Calu3 (cell line): ENCODE data around the gene CUL3. TPM values are rescaled to one million over a fixed set of nuclear protein-coding genes. Genes with fewer than 3 reads are reported as not detected.
"Not testable (repeated sequence)": the region's sequence is repeated elsewhere in the genome, so short reads cannot be mapped to it uniquely, and the experiment has no call there.

Source experiments
- BruUV-seq: library from RNA; stranded (reverse); fragments of 400-500 nt; replicated peaks from 2 replicates; lab custom pipeline; 2021; lab: Mats Ljungman, UMichigan
- CTCF ChIA-PET: fragments of 300-600 bp; sonication (Branson Sonifier 250); formaldehyde crosslinking; loops from one replicate; lab custom pipeline; 2022; ENCODE audit warnings: antibody characterized with exemption; lab: Charles Lee
- DNase-seq: peaks from one replicate; pipeline ENCODE4 v3.0.0; 2022
- H3K27ac Mint-ChIP-seq: one replicate; pipeline ENCODE4 v1.8.0; 2022; ENCODE audit warnings: mixed read lengths; ENCODE audit not compliant: unreplicated experiment
- H3K27me3 Mint-ChIP-seq: one replicate; pipeline ENCODE4 v1.8.0; 2022; ENCODE audit warnings: mixed read lengths; ENCODE audit not compliant: unreplicated experiment
- H3K36me3 Mint-ChIP-seq: one replicate; pipeline ENCODE4 v1.8.0; 2022; ENCODE audit warnings: mild to moderate bottlenecking, moderate library complexity, mixed read lengths; ENCODE audit not compliant: insufficient read depth, unreplicated experiment
- H3K4me1 Mint-ChIP-seq: one replicate; pipeline ENCODE4 v1.8.0; 2022; ENCODE audit warnings: mild to moderate bottlenecking, low read depth, mixed read lengths; ENCODE audit not compliant: unreplicated experiment
- H3K4me3 Mint-ChIP-seq: one replicate; pipeline ENCODE4 v1.8.0; 2022; ENCODE audit warnings: mild to moderate bottlenecking, low read depth, moderate library complexity, mixed read lengths; ENCODE audit not compliant: unreplicated experiment
- H3K9me3 Mint-ChIP-seq: one replicate; pipeline ENCODE4 v1.8.0; 2022; ENCODE audit warnings: low read depth, mixed read lengths; ENCODE audit not compliant: unreplicated experiment
- intact Hi-C: fragments of 100-400 bp; cut with micrococcal nuclease; formaldehyde crosslinking; loops from one replicate; pipeline ENCODE4 v1.10.0; 2022; ENCODE audit not compliant: unreplicated experiment
- total RNA-seq: library from RNA; stranded (reverse); gene quantifications from 2 replicates; pipeline ENCODE4 v1.2.3, GENCODE V29; 2022
- TF ChIP-seq, protein P1 (sequence below): fragments of 200-600 bp; IDR thresholded peaks from one replicate; pipeline ENCODE4 v1.8.0; 2022; ENCODE audit warnings: antibody characterized with exemption; ENCODE audit not compliant: unreplicated experiment

Gene CUL3
- total RNA-seq, 1 experiment from 2014 or later: 89.3 TPM

DNA sequence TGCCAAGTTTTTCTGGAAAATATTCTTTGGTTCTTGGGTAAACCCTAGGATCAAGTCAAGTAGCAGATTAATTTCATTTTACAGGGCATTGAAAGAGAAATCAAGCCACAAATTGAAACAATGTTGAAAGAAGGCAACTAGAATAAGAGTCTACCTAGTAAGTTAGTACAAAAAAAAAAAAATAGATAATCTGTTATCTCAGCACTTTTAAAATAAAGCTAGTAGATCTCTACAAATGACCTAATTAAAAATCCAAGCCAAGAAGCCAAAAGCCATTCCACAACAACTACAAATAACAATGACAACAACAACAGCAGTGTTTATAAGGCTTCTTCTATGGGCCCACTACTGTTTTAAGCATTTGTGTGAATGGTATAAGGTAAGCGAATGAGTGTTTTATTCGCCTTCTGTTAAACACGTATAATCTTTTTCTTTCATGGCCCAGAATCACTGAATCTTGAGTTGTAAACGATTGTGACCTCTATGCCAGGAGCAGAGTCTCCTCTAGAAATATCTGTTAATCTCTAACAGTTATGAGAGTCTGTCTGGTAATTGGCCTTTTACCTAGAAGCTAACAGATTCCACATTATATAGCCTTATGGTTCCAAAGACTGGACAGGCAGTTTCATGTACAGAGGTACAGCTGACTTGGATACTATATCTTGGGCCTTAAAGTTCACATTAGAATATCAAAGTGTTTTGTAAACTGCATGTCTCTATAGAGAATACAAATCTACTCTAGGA, 28.6 kb upstream of the CUL3 start:
- Mint-ChIP-seq H3K4me1 (no peaks in the 10 kb centered on the region), H3K9me3 (no peaks in the 10 kb centered on the region), H3K27me3 (no peaks in the 10 kb centered on the region), H3K27ac (no peak overlapping the region), H3K4me3 (no peak overlapping the region), H3K36me3 (no peaks in the 10 kb centered on the region)
- CTCF ChIA-PET: no interaction called here
- no peak for DNase-seq
- no TSS peak for BruUV-seq
- TF ChIP-seq, protein P1, sequence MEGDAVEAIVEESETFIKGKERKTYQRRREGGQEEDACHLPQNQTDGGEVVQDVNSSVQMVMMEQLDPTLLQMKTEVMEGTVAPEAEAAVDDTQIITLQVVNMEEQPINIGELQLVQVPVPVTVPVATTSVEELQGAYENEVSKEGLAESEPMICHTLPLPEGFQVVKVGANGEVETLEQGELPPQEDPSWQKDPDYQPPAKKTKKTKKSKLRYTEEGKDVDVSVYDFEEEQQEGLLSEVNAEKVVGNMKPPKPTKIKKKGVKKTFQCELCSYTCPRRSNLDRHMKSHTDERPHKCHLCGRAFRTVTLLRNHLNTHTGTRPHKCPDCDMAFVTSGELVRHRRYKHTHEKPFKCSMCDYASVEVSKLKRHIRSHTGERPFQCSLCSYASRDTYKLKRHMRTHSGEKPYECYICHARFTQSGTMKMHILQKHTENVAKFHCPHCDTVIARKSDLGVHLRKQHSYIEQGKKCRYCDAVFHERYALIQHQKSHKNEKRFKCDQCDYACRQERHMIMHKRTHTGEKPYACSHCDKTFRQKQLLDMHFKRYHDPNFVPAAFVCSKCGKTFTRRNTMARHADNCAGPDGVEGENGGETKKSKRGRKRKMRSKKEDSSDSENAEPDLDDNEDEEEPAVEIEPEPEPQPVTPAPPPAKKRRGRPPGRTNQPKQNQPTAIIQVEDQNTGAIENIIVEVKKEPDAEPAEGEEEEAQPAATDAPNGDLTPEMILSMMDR: no peak
- intact Hi-C loops: no loop called here

DNA sequence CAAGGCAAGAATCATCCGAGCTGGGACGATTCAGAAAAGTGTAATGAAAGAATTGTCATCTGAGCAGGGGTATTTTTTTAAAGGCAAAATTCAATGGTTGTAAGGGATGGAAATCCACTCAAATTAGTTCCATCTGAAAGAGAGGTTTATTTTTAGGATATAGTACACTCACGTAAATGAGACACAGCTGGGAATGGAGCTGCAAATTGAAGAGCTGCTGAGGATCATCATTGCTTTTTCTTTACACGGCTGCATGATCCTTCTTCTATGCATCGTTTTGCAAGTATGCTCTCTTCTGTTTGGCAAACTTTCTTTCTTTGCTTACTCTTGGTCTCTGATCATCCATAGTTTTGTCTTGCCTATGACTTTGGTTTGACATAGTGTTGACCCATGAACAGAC, 27.4 kb upstream of the CUL3 start:
- intact Hi-C loops: no loop called here
- no TSS peak for BruUV-seq
- no peaks in the 10 kb centered on the region for H3K36me3 Mint-ChIP-seq
- no peaks in the 10 kb centered on the region for H3K9me3 Mint-ChIP-seq
- no peaks in the 10 kb centered on the region for H3K27me3 Mint-ChIP-seq
- TF ChIP-seq, protein P1: no peak
- H3K4me1 Mint-ChIP-seq: no peaks in the 10 kb centered on the region
- no peak overlapping the region for H3K27ac Mint-ChIP-seq
- H3K4me3 Mint-ChIP-seq: no peak overlapping the region
- CTCF ChIA-PET: interaction anchor here (0.6 kb wide), 1 partner anchor 121 kb away, joined by 3 read pairs; no protein-coding TSS in a partner anchor
- no peak for DNase-seq

DNA sequence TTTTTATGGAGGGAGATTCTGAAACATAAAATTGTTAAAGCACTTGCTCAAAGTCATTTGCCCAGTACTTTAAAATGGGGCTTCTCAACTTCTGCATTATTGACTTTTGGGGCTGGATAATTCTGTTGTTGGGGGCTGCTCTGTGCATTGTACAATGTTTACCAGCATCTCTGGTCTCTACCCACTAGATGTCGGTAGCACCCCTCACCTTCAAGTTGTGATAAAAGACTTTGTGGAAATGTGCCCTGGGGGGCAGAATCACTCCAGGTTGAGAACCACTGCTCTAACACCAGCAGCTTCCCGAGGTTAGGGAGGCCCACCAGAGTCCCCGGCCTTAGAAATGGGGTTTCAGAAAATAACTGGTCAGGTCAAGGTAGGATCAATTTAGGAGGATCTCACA, 26.8 kb upstream of the CUL3 start:
- intact Hi-C loops: no loop called here
- Mint-ChIP-seq H3K4me3 (no peak overlapping the region), H3K9me3 (no peaks in the 10 kb centered on the region), H3K27me3 (no peaks in the 10 kb centered on the region), H3K4me1 (no peaks in the 10 kb centered on the region), H3K27ac (no peak overlapping the region), H3K36me3 (no peaks in the 10 kb centered on the region)
- TF ChIP-seq, protein P1: no peak
- peak; percentile 2 for DNase-seq
- CTCF ChIA-PET: interaction anchor here (0.6 kb wide), 1 partner anchor 121 kb away, joined by 3 read pairs; no protein-coding TSS in a partner anchor
- no TSS peak for BruUV-seq

DNA sequence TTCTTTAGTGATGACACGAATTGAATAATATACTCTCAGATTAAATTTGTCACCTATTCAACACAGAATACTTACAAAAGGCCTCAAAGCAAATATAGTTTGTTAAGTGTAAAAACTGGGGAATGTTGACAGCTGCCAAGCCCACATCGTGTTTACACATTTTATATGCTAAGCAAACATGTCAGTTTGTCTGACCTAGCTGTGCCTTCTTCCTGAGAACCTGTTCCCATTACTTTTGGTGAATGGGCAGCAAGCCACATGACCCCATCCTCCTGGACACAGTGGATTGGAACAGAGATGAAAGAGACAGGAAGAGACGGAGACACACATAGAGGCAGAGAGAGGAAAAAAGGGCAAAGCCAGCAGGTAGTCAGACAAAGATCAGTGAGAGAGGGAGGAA, 22.9 kb upstream of the CUL3 start:
- H3K27me3 Mint-ChIP-seq: no peaks in the 10 kb centered on the region
- intact Hi-C loops: no loop called here
- H3K36me3 Mint-ChIP-seq: no peaks in the 10 kb centered on the region
- H3K4me3 Mint-ChIP-seq: no peak overlapping the region
- H3K4me1 Mint-ChIP-seq: no peaks in the 10 kb centered on the region
- TF ChIP-seq, protein P1: no peak
- no peaks in the 10 kb centered on the region for H3K9me3 Mint-ChIP-seq
- DNase-seq: no peak
- BruUV-seq: no TSS peak
- CTCF ChIA-PET: no interaction called here
- no peak overlapping the region for H3K27ac Mint-ChIP-seq

DNA sequence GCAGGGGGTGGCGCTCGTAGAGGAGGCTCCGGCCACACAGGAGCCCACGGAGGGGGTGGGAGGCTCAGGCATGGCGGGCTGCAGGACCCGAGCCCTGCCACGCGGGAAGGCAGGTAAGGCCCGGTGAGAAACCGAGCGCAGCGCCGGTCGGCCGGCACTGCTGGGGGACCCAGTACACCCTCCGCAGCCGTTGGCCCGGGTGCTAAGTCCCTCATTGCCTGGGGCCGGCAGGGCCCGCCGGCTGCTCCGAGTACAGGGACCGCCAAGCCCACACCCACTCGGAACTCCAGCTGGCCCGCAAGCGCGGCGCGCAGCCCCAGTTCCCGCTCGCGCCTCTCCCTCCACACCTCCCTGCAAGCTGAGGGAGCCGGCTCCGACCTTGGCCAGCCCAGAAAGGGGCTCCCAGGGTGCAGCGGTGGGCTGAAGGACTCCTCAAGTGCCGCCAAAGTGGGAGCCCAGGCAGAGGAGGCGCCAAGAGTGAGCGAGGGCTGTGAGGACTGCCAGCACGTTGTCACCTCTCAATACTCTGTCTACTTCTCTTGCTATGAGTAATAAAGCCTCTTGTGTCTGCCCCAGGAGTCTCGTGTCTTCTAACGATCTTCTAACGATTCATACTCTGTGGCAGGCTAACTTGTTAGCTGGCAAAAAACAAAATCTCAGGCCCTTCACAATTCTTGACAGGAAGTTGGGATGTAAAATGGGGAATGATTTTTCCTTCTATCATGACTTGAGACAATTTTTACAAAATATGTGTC, 18.8 kb upstream of the CUL3 start:
- CTCF ChIA-PET, H3K4me1 Mint-ChIP-seq, H3K27me3 Mint-ChIP-seq, DNase-seq, H3K27ac Mint-ChIP-seq, intact Hi-C loops, BruUV-seq, H3K36me3 Mint-ChIP-seq, H3K4me3 Mint-ChIP-seq, H3K9me3 Mint-ChIP-seq: not testable (repeated sequence)

DNA sequence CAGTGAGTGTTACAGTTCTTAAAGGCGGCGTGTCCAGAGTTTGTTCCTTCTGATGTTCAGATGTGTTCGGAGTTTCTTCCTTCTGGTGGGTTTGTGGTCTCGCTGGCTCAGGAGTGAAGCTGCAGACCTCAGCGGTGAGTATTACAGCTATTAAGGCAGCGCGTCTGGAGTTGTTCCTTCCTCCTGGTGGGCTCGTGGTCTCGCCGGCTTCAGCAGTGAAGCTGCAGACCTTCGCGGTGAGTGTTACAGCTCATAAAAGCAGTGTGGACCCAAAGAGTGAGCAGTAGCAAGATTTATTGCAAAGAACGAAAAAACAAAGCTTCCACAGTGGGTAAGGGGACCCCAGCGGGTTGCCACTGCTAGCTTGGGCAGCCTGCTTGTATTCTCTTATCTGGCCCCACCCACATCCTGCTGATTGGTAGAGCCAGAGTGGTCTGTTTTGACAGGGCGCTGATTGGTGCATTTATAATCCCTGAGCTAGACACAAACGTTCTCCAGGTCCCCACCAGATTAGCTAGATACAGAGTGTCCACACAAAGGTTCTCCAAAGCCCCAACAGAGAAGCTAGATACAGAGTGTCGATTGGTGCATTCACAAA, 17.7 kb upstream of the CUL3 start:
- H3K36me3 Mint-ChIP-seq, H3K4me3 Mint-ChIP-seq, DNase-seq, H3K27ac Mint-ChIP-seq, CTCF ChIA-PET, H3K27me3 Mint-ChIP-seq, H3K4me1 Mint-ChIP-seq, BruUV-seq, H3K9me3 Mint-ChIP-seq, intact Hi-C loops: not testable (repeated sequence)
